ENCODE measurements around the gene COL4A6.

GRCh38 chrX:108261549-108262203 is 176.5 kb downstream of the COL4A6 start:
- TF ChIP-seq CTCF (IDR thresholded peaks at IDR 0.05; ENCODE audit: low read length): no peak
- TF ChIP-seq EZH2phosphoT487 (IDR thresholded peaks at IDR 0.05; ENCODE audit: low read length): no peak
